Stimulated activated CD8-positive, alpha-beta memory T cell treated with anti-CD3 and anti-CD28 coated beads, Interleukin-2, amount 100 ng/mL, for 1 hour (primary cell): Measurements from ENCODE around the gene LARP6.
"Not testable (repeated sequence)": the region's sequence is repeated elsewhere in the genome, so short reads cannot be mapped to it uniquely, and the experiment has no call there.

Experiments
- DNase-seq, 2 donors: peaks; one replicate each; pipeline ENCODE4 v3.0.0-alpha.2; 2020; ENCODE audit warnings: low read depth in 2 of 2

LARP6 gene

GRCh38 chr15:70829371-70830166 lies 24.4 kb downstream of the LARP6 start:
- no peak for DNase-seq

DNA sequence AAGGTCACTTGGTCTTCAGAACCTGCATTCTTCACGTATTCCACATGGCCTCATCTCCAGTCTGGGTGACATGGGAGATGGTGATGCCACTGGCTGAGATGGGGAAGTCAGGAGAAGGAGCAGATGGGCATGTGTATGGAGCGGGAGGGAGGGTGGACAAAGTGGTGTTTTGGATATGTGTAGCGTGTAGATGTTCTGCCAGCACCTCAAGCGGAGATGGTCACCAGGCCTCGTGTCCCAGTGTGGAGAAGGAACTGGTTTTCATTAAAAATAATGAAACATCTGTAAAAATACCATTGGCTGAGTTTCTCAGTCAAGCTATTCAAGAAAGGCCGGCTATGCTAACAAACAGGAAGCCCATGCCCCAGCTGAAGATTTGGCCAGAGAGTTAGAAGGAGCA lies 26.2 kb downstream of the LARP6 start:
- DNase-seq: no peak

DNA sequence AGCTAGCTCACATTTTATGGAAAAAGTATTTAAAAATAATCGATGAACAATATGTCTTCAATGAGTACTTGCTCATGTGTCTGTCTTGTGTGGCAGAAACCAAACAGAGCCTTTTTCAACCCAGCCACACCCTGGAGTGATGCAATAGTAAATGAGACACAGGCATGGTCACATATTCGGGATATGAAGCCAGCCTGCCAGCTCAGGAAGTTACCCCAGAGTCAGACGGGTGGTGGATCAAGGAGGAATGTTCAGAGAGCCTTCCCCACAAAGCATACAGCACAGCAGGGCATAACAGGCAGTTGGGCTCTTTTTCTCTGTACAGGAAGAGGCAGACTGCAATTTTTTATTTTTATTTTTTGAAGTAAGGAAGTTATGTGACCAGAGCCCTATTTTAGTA lies 27.3 kb downstream of the LARP6 start:
- no peak for DNase-seq

- no peak for DNase-seq
Observed at GRCh38 chr15:70825841-70826240, 28.1 kb downstream of the LARP6 start.

DNA sequence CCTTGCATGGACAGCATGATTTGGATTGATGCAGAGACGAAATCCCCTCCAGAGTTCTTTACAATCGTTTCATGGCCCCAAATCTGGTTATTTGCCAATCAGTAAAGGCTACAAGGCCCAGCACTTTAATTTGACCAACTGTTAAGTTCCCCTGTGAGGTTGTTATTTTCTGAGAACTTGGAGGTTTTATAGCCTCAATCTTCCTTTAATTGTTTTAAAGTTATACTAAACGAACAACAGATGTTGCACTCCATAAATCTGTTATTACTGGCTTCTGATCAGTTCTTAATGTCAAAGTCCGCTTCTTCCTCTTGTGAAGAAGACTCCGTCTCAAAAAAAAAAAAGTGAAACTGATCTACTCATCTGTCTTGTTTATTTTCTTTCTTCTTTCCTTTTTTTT lies 30.8 kb downstream of the LARP6 start:
- no peak for DNase-seq

DNA sequence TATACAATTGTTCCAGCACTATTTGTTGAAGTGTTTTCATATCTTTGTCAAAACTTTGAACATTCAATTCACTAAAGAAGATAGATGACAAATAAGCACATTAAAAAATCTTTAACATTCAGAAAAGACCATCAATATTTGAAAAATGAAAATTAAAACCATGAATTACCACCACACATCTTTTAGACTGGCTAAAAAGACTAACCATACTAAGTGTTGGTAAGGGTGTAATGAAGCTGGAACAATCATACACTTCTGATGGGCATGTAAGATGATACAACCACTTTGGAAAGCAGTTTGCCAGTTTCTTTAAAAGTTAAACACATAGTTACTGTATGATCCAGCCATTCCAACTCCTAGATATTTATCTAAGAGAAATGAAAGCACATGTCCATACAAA lies 33.7 kb downstream of the LARP6 start:
- no peak for DNase-seq

GRCh38 chr15:70818580-70818979 lies 35.4 kb downstream of the LARP6 start:
- no peak for DNase-seq

- no peak for DNase-seq
Observed at GRCh38 chr15:70817266-70817665, 36.7 kb downstream of the LARP6 start.

- DNase-seq: no peak
Observed at GRCh38 chr15:70815604-70816003, 38.4 kb downstream of the LARP6 start.

DNA sequence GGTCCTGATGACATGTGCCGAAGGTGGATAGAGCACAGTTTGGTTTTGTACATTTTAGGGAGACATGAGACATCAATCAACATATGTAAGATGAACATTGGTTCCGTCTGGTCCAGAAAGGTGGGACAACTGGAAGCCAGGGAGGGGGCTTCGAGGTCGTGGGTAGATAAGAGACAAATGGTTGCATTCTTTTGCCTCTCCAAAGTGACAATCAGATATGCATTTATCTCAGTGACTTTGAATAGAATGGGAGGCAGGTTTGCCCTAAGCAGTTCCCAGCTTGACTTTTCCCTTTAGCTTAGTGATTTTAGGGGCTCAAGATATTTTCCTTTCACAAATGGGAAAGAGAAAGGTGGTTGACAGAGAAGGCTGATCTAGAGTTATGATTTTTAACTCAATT lies 38.9 kb downstream of the LARP6 start:
- not testable (repeated sequence) for DNase-seq

- DNase-seq: no peak
Observed at GRCh38 chr15:70812827-70813364, 41.1 kb downstream of the LARP6 start.

DNA sequence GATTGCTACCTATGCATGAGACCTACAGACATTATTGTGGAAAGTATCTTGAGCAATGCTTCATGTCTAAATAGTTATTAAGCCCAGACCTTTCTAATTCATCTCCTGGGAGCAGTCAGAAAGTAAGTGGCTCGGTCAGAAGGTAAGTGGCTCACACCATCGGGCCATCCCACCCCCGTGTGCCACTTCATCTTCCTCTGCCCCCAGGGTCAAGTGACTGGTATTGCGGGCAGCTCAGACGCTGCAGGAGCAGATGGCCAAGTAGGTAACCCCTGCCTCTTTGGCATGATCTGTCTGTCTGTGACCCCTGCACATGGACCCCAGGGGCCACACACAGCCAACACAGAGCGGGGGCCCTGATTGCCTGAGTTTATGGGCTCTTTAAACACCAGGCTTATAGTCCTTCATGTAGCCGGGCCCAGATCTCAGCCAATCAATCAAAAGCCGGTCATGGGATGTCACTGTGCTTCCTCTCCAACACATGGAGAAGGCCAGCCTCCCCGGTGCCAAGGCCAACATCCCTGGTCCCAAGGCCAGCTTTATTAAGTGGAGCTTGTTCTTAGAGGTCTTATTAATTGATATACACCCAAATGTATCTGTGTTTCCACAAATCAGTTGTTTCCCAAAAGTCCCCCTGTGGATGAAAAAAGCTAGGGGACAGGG lies 42.9 kb downstream of the LARP6 start:
- DNase-seq: no peak

GRCh38 chr15:70806992-70807712 lies 46.8 kb downstream of the LARP6 start:
- no peak for DNase-seq

DNA sequence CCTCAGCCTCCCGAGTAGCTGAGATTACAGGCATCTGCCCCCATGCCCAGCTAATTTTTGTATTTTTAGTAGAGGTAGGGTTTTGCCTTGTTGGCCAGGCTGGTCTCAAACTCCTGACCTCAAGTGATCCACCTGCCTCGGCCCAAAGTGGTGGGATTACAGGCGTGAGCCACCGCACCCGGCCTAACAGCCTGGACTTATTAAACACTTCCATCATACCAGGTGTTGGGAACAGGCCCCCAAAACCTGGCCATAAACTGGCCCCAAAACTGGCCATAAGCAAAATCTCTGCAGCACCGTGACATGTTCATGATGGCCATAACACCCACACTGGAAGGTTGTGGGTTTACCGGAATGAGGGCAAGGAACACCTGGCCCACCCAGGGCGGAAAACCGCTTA lies 49.6 kb downstream of the LARP6 start:
- DNase-seq: not testable (repeated sequence)

GRCh38 chr15:70802629-70803028 lies 51.3 kb downstream of the LARP6 start:
- no peak for DNase-seq

DNA sequence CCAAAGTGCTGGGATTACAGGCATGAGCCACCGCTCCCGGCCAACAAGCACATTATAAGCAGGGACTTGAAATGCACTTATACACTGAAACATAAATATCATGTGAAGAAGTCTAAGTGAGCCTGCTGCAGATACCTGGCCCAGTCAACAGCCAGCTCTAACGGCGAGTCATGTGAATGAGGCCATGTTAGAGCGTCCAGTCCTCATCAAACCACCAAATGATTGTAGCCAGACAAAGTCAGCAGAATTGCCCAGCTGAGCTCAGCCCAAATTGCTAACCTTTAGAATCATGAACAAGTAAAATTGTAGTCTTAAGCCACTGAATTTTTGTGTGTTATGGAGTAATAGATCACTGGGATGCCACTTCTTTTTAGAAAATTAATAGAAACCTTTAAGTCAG lies 52.8 kb downstream of the LARP6 start:
- DNase-seq: no peak

DNA sequence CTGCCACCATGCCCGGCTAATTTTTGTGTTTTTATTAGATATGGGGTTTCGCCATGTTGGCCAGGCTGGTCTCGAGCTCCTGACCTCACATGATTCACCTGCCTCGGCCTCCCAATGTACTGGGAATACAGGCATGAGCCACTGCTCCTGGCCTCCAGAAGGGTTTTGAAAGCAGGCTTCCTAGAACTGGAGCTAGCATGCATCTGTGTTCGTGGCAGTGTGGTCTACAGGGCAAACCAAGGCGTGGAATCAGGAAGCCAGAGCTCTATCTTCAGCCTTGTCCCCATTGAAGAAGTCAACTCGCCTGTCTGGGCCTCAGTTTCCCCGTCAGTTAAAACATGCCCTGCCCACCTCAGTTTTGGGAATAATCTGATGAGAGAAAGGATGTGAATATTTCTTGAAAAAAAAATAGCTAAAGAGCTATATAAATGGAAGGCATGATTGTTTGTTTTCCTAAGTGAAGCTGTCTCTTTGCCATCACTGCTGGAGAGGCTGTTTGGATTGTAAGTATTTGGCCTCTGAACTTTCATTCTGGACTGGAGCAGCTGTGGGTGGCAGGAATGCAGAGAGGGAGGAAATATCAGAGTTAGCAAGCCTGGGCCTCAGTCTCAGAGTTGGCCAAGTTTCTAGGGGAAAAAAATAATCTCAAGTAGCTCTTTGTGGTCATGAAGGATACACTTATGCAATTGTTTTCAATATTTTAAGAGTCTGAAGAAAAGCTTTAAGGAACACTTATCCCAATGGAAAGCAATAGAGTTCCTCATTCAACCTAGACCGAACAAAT lies 54.1 kb downstream of the LARP6 start:
- DNase-seq: no peak

- DNase-seq: no peak
Observed at GRCh38 chr15:70797464-70797863, 56.5 kb downstream of the LARP6 start.

GRCh38 chr15:70796516-70797310 lies 57.2 kb downstream of the LARP6 start:
- DNase-seq: no peak

- no peak for DNase-seq
Observed at GRCh38 chr15:70795311-70795665, 58.7 kb downstream of the LARP6 start.
